SU-DHL-6 (cell line): ENCODE results near the gene HPS3.

Experiments
- CTCF ChIP-seq: fragments of 200-600 bp; sonication (generic); IDR thresholded peaks from one replicate; pipeline ENCODE4 v1.5.1; 2017; ENCODE audit warnings: antibody characterized with exemption, mild to moderate bottlenecking, low read length, moderate library complexity; ENCODE audit not compliant: insufficient read depth, poor library complexity, severe bottlenecking
- EZH2phosphoT487 ChIP-seq: fragments of 200-600 bp; sonication (generic), shearing (Covaris generic); conservative IDR thresholded peaks from 2 replicates; pipeline ENCODE4 v1.6.1; 2018; ENCODE audit warnings: mild to moderate bottlenecking, antibody characterized with exemption, low read length, moderate library complexity, mixed read lengths

GRCh38 chr3:149167898-149168297 is 38.5 kb downstream of the HPS3 start:
- TF ChIP-seq CTCF: no peak
- TF ChIP-seq EZH2phosphoT487: no peak
